NCI-H1092 treated with DMSO at 0.1 percent for 48 hours (cell line): ENCODE results near the gene GAS6.

ENCODE experiments used
- DNase-seq: peaks from one replicate; lab custom pipeline; 2025; lab: John Stamatoyannopoulos, UW

Gene GAS6

GRCh38 chr13:113770937-113771336 is 92.9 kb downstream of the GAS6 start:
- no peak for DNase-seq
